GM21360 (cell line): ENCODE data around the gene ASS1.
"Not testable (repeated sequence)": the region's sequence is repeated elsewhere in the genome, so short reads cannot be mapped to it uniquely, and the experiment has no call there.

Experiments used
- ATAC-seq: cut with Tn5 transposase; IDR thresholded peaks from one replicate; pipeline ENCODE4 v1.9.1; 2021; ENCODE audit warnings: mild to moderate bottlenecking, moderate library complexity; ENCODE audit not compliant: unreplicated experiment

ASS1 gene

DNA sequence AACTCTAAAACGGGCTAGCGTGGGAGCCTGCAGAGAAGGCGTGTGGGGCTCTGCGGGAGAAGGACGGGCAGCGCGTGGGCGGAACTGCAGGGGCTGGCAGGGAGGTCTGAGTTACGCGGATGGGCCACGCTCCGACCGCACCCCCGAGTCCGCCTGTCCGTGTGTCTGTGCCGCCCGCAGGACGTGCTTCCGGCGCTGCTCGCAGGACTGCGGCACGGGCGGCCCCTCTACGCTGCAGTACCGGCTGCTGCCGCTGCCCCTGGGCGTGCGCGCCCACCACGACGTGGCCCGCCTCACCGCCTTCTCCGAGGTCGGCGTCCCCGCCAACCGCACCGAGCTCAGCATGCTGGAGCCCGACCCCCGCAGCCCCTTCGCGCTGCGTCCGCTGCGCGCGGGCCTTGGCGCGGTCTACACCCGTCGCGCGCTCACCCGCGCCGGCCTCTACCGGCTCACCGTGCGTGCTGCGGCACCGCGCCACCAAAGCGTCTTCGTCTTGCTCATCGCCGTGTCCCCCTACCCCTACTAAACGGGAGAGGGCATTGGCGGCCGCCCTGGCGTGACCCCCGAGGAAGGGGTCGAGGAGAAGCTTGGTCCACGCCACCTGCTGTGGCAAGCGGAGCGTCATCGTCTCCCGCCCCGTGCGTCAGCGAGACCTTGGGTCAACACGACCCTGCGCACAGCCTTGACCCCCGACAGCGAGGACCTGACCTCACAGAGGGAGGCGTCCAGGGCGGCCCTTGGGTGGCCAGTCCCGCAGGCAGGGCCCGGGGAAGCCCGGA lies 11.4 kb upstream of the ASS1 start:
- ATAC-seq = no peak

DNA sequence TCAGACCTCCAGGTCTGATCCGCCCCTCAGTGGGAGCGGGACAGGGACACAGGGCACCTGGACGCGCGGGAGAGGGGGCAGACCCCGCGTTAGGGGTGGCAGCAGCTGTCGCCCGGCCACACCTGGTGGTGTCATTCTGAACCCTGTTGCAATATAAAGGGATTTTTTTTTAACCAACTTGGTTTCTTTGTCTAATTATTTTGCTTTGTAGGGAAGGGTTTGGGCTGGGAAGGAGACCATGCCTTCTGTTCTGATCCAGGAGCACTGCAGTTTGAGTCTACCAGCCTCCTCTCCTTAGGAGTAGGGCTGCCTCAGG lies 10.9 kb upstream of the ASS1 start:
- no peak for ATAC-seq

DNA sequence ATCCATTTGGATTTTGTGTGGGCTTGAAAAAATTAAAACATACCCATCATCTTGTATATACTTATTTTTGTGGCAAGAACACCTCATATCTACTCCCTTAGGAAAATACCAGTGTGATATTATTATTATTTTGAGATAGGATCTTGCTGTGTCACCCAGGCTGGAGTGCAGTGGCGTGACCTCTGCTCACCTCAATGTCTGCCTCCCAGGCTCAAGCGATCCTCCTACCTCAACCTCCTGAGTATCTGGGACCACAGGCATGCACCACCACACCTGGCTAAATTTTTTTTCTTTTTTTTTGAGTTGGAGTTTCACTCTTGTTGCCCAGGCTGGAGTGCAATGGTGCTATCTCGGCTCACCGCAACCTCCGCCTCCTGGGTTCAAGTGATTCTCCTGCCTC lies 10.1 kb upstream of the ASS1 start:
- ATAC-seq = not testable (repeated sequence)

DNA sequence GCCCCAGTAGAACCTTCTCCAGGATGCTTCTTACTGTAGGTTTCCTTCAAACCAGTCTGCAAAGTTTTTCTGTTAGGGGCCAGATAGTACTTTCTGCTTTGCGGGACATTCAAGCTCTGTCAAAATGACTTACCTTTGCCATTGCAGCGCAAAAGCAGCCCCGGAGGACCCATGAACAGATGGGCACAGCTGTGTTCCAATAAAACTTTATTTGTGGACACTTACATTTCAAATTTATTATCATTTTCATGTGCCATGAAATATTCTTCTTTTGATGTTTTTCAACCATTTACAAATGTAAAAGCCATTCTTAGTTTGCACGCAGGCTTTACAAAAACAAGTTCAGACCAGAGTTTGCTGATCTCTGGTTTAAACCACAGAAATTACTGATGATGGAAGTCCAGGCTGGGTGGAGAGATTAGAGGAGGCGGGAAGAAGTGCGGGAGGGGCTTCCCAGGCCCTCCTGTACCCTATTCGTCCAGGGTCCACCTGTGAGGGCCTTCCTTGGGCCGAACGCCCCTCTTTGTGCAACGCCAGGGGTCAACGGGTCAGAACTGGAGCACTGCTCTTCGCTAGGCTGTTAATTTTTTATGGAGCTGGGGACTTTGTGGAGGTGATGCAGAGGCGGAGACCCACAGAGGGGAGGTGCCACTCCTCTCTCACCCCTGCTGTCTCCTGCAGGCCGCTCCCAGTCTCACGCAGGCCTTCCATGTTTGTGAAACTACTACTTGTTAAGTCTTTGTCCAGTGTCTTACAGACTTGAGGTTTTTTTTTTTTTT lies 7.6 kb upstream of the ASS1 start:
- ATAC-seq = no peak

DNA sequence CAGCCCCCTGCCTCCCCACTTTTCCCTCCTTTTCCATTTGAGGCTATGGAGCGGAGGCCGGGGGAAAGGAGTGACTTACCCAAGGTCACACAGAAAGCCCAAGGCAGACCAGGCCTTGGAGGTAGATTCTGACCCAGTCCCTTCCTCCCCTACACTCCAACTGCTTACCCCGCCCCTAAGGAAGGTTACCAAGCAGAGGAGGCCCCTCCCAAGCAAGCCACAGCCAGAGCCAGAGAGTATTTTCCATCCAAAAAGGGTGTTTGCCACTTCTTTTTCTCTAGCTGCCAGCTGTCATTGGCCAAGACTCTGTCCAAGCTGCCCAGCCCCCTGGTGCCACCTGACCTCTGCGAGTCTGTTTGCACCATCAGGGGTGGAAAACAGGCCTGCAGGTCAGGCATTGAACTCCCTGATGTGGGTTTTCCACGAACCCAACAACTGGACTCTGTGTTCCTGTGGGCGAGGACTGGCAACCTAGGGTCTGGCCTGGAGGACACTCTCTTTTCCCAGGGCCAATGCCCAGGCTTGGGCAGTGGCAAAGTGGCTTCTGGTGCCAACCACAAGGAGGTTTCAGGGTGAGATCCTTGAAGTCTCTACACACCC lies 6.3 kb upstream of the ASS1 start:
- no peak for ATAC-seq

DNA sequence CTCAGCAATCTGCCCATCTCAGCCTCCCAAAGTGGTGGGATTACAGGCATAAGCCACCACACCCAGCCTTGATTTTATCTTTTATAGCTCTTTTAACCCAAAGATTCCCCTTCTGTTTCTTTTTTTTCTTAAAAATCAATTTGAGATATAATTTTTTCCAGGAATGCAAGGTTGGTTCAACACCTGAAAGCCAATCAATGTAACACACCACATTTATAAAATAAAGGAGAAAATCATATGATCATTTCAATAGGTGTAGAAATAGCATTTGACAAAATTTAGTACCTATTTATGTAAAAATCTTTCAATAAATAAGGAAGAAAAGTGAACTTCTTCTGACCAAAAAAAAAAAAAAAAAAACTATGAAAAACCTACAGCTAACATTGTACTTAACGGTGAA lies 3.7 kb upstream of the ASS1 start:
- ATAC-seq = no peak

DNA sequence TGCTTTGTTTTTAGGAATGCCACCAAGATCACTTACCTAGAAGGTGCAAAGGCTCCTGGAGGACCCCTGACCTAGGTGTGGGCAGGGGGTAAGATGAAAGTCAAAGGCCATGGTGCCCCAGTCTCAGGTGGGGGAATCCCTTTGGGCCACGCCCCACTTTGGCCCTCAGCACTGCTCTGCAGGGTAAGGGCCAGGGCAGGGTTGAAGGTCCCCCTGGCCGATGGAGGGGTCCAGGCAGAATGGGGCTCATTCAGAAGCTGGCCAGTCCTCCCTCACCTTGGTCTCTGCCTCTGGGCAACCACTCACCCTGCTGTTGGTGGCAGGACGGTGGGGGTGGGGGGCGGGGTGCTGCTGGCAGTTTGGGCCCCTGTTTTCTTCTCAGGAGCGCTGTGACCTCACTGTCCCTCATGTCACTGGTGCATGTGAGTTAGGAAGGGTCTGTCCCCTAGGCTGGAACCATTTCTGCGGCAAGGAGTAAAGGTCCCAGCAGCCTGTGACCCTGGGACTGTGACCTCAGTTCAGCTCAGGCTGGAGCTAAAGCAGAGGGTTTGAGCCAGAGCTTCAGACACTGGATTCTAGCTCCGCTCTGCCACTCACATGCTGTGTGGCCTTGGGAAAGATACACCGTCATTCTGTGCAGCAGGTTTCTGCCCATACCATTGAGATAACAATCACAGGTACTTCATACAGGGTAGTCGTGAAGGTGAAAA lies 1.9 kb upstream of the ASS1 start:
- no peak for ATAC-seq

DNA sequence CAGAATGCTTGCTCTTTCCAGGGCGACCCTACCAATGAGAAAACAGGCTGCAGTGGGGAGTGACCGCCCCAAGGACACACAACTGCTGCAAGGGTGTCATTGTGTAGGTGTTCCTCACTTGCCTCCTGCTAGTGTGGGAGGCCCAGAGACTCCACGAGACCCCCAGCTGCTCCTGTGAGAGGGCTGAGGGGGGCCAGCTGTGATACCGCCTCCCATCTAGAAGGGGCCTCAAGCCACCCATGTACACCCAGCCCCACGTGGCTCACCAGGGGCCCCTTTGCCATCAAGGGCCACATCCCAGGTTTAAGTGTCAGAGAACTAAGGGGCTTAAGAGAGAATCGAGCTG lies 1.3 kb upstream of the ASS1 start:
- no peak for ATAC-seq

DNA sequence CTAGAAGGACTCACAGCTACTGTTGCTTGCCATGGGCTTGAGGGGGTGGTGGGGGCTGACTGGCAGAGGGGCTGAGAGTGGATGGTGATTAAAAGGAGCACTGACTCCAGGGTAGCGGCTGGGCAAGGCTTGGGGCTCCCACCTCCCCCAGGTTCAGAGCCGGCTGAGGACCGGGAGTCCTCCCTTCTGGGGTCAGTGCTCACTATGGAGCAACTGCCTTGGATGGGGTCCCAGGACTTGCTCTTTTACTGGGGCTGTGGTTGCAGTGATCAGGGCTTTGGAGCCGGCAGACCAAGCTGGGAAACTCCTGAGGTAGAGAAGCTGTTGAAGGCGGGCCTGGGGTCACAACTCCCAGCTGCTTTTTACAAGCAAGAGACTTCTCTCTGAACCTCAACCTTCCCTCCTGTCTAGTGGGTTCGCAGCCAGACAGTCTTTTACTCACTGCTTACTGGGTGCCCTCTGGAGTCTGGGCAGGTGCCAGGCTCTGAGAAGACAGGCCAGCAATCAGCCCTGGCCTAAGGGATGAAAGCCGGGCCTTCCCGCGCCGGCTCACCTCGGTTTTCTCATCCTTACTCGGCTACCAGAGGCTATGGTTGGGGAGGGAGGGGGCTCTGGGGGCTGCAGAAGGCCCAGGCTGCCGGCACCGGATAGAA lies 795 bp upstream of the ASS1 start:
- ATAC-seq = no peak

DNA sequence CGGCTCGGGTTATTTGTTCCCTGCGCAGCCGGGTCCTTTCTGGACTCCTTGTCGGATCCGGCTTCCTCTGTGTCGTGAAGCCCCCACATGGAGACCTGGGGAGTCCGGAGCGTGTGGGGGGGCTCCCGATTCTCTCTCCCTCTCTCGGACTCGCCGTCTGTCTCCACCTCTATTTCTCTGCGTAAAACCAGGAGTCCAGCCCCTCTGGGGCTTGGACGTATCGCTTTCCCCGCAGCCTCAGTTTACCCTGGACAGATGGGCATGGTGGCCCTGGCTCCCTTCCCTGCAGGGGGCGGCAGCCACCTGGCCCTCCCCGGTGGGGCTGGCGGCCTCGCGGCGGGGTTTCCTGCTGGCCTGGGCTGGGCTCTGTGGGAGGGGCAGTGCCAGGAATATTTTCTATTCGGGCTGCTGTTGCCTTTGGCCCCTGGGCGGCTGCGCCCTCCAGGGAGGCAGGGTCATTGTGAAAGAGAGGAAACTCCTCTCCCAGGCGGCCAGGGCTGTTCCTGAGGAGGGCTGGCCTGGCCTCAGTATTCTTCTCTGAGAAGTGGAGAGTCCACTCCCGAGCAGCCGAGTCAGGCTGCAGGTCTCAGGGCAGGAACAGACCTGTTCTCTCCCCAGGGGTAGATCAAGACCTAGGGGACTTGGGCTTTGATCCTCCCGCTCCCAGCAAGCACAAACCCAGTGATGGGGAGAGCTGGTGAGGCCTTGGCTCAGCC lies 665 bp downstream of the ASS1 start:
- ATAC-seq = no peak

DNA sequence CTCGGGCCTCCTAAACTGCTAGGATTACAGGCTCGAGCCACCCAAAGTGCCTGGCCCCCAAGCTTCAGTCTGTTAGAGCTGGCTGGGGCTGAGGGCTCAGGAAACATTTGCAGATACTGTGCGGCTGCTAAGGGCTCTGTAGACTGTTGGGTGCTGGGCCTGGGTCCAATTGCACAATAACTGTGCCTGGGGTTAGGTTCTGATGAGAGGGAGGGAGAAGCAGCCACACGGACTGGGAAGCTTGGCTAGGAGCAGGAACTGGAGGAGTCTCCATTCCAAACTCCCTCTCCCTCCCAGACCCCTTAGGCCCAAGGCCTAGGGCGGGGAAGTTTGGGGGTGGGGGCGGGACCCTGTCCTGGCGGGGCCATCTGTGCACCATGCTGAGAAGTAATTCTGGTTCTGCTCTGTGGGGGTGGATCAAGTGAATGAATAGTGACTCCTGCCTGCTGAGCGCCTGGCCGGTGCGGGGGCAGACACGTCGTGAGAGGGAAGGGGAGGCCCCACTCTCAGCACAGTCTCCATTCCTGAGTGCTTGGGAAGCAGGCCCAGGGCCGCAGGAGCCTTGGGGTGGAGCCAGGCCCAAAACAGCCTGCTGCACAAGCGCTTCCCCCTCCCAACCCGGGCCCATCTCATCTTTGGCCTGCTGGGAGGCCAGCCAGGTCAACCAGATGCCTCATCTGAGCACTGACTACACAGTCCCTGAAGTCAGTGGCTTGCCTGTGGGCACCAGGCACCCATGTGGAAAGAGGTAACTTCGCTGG lies 1.5 kb downstream of the ASS1 start:
- no peak for ATAC-seq

DNA sequence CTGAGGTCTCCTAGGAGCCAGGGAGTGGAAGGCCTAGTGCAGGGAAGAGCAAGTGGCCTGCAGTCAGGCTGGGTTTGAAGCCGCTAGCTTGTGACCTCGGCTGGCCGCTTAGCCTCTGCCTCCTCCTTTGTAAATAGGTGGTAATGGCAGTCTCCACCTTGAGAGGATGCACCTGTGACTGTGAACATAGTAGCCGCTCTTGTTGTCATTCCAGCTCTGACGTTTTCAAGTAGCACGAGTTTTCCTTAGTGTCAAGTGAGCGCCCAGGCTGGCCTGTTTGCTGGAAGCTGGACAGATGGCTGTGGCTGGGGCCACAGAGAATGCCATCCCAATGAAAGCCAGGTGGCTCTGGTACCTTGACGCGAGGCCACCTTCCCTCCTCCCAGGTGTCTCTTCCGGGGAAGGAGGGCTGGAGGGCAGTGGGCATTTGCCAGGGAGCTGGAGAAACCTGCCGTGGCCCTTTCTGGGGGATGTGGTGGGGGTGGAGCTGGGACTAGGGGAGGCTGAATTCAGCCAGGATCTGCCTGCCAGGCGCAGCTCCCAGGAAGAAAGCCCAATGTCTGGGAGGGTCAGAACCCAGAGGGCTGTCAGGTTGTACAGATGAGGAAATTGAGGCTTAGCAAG lies 2.5 kb downstream of the ASS1 start:
- ATAC-seq = no peak

DNA sequence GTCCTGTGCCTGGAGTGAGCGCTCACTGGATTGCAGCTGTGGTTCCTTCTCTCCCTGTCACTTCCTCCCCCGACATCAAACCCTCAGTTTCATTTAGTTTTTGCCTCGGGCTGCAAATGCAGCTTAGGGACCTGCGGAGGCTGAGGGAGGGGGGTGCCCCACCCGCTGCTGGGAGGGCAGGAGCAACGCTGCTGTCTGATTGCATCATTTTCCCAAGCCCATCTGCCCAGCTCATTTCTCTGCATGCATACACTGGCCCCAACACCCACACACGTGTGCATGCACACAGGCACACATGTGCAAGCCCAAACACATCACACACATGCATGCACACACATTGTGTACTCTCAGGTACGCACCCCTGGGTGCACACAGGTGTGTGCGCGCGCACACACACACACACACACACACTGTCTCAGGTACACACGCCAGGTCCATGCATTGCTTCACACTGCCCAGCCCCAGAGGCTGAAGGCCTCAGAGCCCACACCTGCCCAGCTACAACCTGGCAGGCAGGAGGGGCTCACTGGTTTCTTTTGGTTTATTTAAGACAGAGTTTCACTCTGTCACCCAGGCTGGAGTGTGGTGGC lies 3.4 kb downstream of the ASS1 start:
- ATAC-seq = no peak

DNA sequence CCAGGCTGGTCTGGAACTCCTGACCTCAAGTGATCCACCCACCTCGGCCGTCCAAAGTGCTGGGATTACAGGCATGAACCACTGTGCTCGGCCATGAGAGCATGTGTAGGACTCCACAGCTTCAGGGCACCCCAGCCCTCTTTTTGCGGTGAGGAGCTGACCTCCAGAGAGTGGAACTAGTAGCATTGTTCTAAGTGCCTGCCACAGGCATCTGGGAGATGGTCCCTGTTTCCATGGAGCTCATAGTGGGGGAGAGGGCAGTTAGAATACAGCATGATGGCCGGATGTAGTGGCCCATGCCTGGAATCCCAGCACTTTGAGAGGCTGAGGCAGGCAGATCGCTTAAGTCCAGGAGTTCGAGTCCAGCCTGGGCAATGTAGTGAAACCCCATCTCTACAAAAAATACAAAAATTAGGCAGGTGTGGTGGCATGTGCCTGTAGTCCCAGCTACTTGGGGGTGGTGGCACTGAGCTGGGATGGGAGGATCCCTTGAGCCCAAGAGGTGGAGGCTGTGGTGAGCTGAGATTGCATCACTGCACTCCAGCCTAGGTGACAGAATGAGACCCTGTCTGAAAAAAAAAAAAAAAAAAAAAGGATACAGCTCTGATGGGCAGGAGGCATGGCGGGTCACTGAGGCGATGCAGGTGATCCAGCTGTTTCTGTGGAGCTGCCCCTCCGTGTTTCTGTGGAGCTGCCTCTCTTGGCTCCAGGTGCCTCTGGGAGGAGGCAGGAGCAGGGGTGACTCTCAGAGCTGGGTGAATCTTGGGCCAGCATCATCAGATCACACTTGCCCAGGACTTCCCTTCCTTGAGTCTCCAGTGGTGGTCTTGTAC lies 4.2 kb downstream of the ASS1 start:
- ATAC-seq = no peak

DNA sequence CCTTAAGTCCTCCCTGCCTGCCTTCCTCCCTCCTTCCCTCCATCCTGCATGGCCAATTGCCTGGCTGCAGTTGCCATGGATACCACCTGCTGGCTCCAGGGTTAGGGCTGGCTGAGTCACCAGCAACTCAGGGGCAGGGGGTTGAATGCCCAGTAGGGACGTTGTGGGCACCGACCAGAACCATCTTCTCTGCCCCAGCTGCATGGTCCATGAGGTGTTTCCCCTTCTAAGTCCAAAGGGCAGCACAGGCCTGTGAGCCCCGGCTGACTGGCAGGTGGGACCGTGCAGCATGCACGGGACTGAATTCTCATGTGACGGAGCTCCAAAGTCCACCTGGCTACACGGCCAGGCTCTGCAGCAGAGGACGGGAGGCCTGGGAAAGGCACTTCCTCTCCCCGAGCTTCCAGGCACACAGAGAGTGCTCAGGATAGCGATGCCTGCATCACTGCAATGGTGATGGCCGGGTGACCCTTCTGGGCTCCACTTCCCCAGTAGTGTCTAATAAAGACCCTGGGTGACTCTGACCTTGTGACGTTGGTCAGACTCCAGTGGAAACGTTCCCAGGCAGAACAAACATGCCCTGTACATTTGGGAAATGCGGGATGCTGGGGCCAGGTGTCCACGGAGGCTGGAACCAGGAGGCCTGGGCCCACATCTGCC lies 5.7 kb downstream of the ASS1 start:
- ATAC-seq = no peak

DNA sequence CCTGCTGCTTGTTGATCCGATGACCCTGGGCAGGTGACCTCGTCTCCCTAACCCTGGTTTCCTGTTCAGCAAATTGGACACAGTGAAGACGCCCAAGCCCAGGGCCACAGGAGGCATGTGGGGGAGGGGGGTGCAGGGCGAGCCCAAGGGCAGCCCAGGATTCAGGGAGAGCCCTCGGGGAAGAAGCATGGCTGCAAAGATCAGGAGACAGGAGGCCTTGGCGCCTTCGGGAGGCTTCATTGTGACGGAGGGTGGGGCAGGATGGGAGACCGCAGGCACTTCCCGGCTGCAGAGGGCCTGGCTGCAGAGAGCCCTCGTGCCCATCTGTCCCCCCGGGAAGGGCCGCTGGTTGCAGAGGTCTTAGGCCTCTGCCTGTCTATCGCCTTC lies 6.2 kb downstream of the ASS1 start:
- no peak for ATAC-seq

DNA sequence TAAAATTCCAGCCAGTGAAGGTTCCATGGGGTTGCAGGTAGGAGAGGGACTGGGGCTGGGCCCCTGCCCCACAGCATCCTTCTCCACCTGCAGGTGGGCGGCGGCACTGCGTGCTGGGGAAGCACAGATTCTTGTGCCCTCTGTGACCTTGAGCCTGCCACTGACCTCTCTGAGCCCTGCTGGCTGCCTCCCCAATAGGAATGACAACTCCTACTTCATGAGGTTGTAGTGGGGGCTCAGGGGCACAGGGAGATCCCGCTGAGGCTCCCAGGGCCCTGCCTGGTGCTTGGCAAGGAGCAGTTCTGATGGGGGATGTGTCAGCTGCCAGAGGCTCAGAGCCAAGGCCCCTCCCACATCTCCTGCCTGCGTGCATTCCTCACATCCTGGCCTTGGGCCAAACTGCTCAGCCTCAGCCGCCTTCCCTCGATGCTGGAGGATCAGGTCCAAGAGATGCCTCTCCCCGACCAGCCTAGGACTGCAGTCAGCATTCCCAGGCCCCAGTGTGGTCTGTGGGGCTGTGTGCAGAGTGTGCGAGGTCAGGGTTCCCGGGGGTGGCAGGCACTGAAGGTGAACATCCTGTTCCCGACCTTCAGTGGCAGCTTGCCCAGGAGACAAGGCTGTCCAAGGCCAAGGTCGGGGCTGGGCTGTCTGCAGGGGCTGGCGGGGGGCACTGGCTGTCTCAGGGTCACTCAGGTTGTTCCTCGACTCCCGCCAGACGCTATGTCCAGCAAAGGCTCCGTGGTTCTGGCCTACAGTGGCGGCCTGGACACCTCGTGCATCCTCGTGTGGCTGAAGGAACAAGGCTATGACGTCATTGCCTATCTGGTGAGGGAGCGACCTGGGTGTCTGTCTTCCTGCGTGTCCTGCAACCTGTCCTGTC lies 7.0 kb downstream of the ASS1 start:
- ATAC-seq = no peak
